ENCODE results near the gene DCLK3.

DNA sequence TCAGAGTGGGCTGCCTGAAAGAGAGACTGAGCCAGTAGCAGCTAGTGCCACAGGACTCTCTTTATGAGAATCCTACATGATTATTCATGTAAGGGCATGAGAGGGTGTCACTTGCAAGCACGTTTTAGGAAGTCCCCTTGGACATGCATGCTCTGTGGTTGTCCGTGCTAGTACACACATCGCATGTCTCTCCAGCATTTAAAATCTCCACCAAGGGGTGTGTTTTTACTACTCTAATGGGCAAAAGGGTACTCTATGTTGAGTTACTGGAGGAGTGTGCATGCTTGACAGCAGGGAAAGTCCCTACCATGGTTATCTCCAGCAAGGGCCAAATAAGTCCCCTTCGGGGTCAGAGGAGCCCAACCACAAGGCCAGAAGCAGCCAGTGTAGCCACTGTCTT lies 70.7 kb downstream of the DCLK3 start:
- TF ChIP-seq EZH2 (IDR thresholded peaks at IDR 0.05; ENCODE audit: borderline replicate concordance, low read depth, low read length, poor library complexity, severe bottlenecking), result no peak
- TF ChIP-seq, protein P1, sequence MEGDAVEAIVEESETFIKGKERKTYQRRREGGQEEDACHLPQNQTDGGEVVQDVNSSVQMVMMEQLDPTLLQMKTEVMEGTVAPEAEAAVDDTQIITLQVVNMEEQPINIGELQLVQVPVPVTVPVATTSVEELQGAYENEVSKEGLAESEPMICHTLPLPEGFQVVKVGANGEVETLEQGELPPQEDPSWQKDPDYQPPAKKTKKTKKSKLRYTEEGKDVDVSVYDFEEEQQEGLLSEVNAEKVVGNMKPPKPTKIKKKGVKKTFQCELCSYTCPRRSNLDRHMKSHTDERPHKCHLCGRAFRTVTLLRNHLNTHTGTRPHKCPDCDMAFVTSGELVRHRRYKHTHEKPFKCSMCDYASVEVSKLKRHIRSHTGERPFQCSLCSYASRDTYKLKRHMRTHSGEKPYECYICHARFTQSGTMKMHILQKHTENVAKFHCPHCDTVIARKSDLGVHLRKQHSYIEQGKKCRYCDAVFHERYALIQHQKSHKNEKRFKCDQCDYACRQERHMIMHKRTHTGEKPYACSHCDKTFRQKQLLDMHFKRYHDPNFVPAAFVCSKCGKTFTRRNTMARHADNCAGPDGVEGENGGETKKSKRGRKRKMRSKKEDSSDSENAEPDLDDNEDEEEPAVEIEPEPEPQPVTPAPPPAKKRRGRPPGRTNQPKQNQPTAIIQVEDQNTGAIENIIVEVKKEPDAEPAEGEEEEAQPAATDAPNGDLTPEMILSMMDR (conservative IDR thresholded peaks at IDR 0.05; ENCODE audit: low read depth, low read length), result no peak
